GM10248 (cell line): ENCODE data around the gene DDX54.

Experiments
- CTCF ChIA-PET: fragments of 300-600 bp; sonication (Branson Sonifier 250); formaldehyde crosslinking; extraction: SDS; loops from one replicate; lab custom pipeline; 2021; ENCODE audit warnings: antibody characterized with exemption; lab: Yijun Ruan, JAX
- POLR2A ChIA-PET: fragments of 350-650 bp; sonication (Branson Sonifier 250); formaldehyde crosslinking; extraction: SDS; loops from one replicate; lab custom pipeline; 2020; ENCODE audit warnings: antibody characterized with exemption; lab: Yijun Ruan, JAX
- DNase-seq: peaks from one replicate; pipeline ENCODE4 v3.0.0; 2012; ENCODE audit errors: extremely low spot score
- CTCF ChIP-seq: IDR thresholded peaks from 2 replicates; pipeline ENCODE4 v1.5.1; 2012; ENCODE audit warnings: mild to moderate bottlenecking, low read depth; ENCODE audit errors: extremely low read depth, missing control alignments, control extremely low read depth

DDX54 gene

DNA sequence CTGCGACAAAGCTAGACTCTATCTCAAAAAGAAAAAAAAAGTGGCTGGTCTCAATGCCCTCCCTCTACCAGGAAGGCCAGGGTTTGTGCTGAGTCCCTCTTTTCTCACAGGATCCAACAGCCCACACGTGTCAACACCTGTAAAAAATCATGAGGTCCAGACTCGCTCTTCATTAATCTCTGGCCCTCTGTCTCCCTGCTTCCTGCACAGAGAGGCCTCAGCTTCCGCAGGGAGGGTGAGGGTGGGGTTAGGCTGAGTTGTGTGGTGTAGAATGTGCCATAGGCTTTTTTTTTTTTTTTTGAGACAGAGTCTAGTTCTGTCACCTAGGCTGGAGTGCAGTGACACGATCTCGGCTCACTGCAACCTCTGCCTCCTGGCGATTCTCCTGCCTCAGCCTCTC lies 29.6 kb downstream of the DDX54 start:
- ChIA-PET CTCF (interaction anchor here (1.8 to 21.4 kb wide), 3 partner anchors 17 to 93 kb away, joined by 6 to 190 read pairs (median 14); no protein-coding TSS in a partner anchor), POLR2A (no interaction called here)
- no peak for TF ChIP-seq CTCF
- no peak for DNase-seq

DNA sequence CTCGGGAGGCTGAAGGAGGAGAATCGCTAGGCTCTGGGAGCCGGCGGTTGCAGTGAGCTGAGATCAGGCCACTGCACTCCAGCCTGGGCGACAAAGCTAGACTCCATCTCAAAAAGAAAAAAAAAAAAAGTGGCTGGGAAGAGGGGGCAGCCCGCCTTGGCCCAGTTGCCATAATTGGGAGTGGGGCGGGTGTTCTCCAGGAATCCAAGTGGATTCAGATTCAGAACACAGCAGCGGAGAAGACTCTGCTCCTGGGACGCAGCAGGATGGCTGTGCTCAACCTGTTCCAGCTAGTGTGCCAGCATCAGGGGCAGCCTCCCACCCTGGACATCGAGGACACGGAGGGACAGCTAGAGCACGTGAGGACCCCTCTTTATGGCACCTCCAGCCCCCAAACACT lies 30.2 kb downstream of the DDX54 start:
- no peak for TF ChIP-seq CTCF
- POLR2A ChIA-PET: no interaction called here
- CTCF ChIA-PET: interaction anchor here (1.8 to 21.4 kb wide), 4 partner anchors 18 to 92 kb away, joined by 6 to 190 read pairs (median 28); partner anchors contain the start of gene RASAL1
- DNase-seq: no peak

- CTCF ChIA-PET: interaction anchor here (1.1 to 21.4 kb wide), 14 partner anchors 8 to 124 kb away, joined by 3 to 190 read pairs (median 6); partner anchors contain the start of gene RASAL1
- DNase-seq: peak; percentile 61
- POLR2A ChIA-PET: no interaction called here
- TF ChIP-seq CTCF: no peak
Measured at GRCh38 chr12:113154351-113154973, 30.8 kb downstream of the DDX54 start.

DNA sequence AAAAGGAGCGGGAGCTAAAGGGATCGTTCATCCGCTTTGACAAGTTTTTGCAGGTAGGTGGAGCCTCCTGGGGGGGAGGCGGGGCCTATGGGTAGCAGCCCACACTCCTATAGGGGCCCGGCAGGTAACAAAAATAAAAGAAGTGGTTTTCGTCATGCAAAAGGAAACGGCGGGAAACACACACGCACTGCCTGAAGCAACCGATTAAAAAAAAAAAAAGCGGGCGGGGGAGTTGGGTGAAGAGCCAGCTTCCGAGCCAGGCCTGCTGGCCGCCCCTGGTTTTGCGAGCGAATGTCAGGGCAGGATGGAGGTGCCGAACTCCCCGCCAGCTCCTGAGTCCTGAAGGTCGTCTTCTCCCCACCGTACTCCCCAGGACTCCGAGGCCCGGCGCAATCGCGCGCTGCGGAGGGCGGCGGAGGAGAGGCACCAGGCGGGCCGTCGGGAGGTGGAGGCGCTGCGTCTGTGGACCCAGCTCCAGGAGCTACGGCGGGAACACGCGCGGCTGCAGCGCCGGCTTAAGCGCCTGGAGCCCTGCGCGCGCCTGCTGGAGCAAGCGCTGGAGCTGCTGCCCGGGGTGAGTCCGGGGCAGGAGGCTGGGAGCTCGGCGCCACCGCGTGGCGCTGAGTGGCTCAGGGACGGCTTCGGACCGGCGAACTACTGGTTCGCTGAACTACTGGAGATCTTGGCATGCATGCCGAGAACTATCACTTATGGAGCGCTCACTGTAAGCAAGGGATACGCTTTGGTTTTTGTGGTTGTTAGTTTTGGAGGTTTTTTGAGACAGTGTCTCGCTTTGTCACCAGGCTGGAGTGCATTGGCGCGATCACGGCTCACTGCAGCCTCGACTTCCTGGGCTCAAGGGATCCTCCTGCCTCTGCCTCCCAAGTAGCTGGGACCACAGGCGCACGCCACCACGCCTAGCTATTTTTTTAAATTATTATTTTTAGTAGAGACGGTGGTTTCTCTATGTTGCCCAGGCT lies 32.2 kb downstream of the DDX54 start:
- CTCF ChIA-PET: interaction anchor here (0.8 to 21.4 kb wide), 24 partner anchors 8 to 246 kb away, joined by 3 to 190 read pairs (median 4); partner anchors contain the start of gene RASAL1
- DNase-seq: peak; percentile 84
- peak; percentile 56 for TF ChIP-seq CTCF
- POLR2A ChIA-PET: no interaction called here

- no peak for TF ChIP-seq CTCF
- DNase-seq: no peak
- POLR2A ChIA-PET: no interaction called here
- CTCF ChIA-PET: interaction anchor here (0.9 to 21.4 kb wide), 17 partner anchors 10 to 245 kb away, joined by 3 to 190 read pairs (median 6); partner anchors contain the start of gene RASAL1
Measured at GRCh38 chr12:113152196-113152834, 33.0 kb downstream of the DDX54 start.

GRCh38 chr12:113151655-113152054 lies 33.6 kb downstream of the DDX54 start:
- no peak for DNase-seq
- ChIA-PET CTCF (interaction anchor here (0.9 to 21.4 kb wide), 5 partner anchors 13 to 52 kb away, joined by 3 to 190 read pairs (median 21); partner anchors contain the start of gene RASAL1), POLR2A (interaction anchor here (0.7 kb wide), 1 partner anchor 259 kb away, joined by 4 read pairs; no protein-coding TSS in a partner anchor)
- TF ChIP-seq CTCF: no peak
